H1 (cell line): ENCODE measurements around the gene USP13. TPM values are rescaled to one million over a fixed set of nuclear protein-coding genes. Genes with fewer than 3 reads are reported as not detected.

Experiments used
- CTCF ChIA-PET: fragments of 300-600 bp; sonication (Branson Sonifier 250); formaldehyde crosslinking; loops from one replicate; lab custom pipeline; 2021; ENCODE audit not compliant: partially characterized antibody; lab: Charles Lee
- POLR2A ChIA-PET: fragments of 300-600 bp; sonication (Branson Sonifier 250); formaldehyde crosslinking; loops from one replicate; lab custom pipeline; 2021; ENCODE audit warnings: inconsistent platforms; ENCODE audit not compliant: partially characterized antibody; lab: Charles Lee
- DNase-seq, 2 experiments: peaks; one replicate each; pipeline versions ENCODE4 v3.0.0 to v3.0.0-alpha.2; 2010 to 2022; ENCODE audit warnings: low spot score in 2 of 2, low read depth in 1 of 2, mixed read lengths in 1 of 2
- FAIRE-seq: peaks from 2 replicates; lab custom pipeline; 2011; peaks lifted over from hg19 to GRCh38; lab: Jason Lieb, UNC
- H2AFZ ChIP-seq: 2 replicates; pipeline ENCODE4 v1.8.1; 2012; ENCODE audit warnings: low read length, inconsistent platforms
- H2AK5ac ChIP-seq: 2 replicates; pipeline ENCODE4 v1.6.1; 2013; ENCODE audit warnings: low read depth, low read length
- H2BK120ac ChIP-seq: replicated peaks from 2 replicates; pipeline ENCODE3; 2013; ENCODE audit warnings: low read depth, low read length, inconsistent platforms
- H2BK12ac ChIP-seq: 2 replicates; pipeline ENCODE4 v1.6.1; 2013; ENCODE audit warnings: low read depth, low read length
- H2BK15ac ChIP-seq: 2 replicates; pipeline ENCODE4 v1.6.1; 2013; ENCODE audit warnings: low read length
- H2BK20ac ChIP-seq: 2 replicates; pipeline ENCODE4 v1.6.1; 2013; ENCODE audit warnings: low read length
- H2BK5ac ChIP-seq: 2 replicates; pipeline ENCODE4 v1.6.1; 2013; ENCODE audit warnings: low read depth, low read length
- H3K14ac ChIP-seq: 2 replicates; pipeline ENCODE4 v1.6.1; 2013; ENCODE audit warnings: inconsistent platforms; ENCODE audit not compliant: insufficient read length
- H3K18ac ChIP-seq: 2 replicates; pipeline ENCODE4 v1.6.1; 2013; ENCODE audit warnings: low read length; ENCODE audit errors: extremely low read depth
- H3K23ac ChIP-seq: 2 replicates; pipeline ENCODE4 v1.6.1; 2013; ENCODE audit warnings: inconsistent platforms; ENCODE audit not compliant: insufficient read length
- H3K23me2 ChIP-seq: 2 replicates; pipeline ENCODE4 v1.6.1; 2013; ENCODE audit warnings: low read depth, low read length
- H3K27ac ChIP-seq: 2 replicates; pipeline ENCODE4 v1.6.1; 2011; ENCODE audit warnings: low read depth, low read length, inconsistent platforms
- H3K27me3 ChIP-seq, 4 experiments: replicated peaks in 1 of 4; 1 replicate in 1 of 4; 2 replicates in 3 of 4; pipeline versions ENCODE4 v1.6.1 to v1.8.1; 2011 to 2013; ENCODE audit warnings: low read length in 3 of 4, mild to moderate bottlenecking in 3 of 4, inconsistent platforms in 2 of 4, mixed read lengths in 2 of 4, moderate library complexity in 1 of 4; ENCODE audit not compliant: control insufficient read depth in 3 of 4, insufficient read depth in 3 of 4; ENCODE audit errors: extremely low read depth in 1 of 4
- H3K36me3 ChIP-seq, 4 experiments: 2 replicates each; pipeline versions ENCODE4 v1.6.1 to v1.8.1; 2011 to 2013; ENCODE audit warnings: mild to moderate bottlenecking in 4 of 4, low read length in 3 of 4, moderate library complexity in 2 of 4, control low read depth in 1 of 4, inconsistent platforms in 1 of 4; ENCODE audit not compliant: insufficient read depth in 4 of 4, control insufficient read depth in 2 of 4
- H3K4ac ChIP-seq: replicated peaks from 2 replicates; pipeline ENCODE3; 2013; ENCODE audit warnings: low read length, low read depth, mixed read lengths, inconsistent platforms; ENCODE audit not compliant: insufficient read length
- H3K4me1 ChIP-seq, 4 experiments: replicated peaks in 1 of 4; 1 replicate in 1 of 4; 2 replicates in 3 of 4; pipeline versions ENCODE4 v1.6.1 to v1.8.1; 2011 to 2013; ENCODE audit warnings: low read length in 3 of 4, inconsistent platforms in 2 of 4, mixed read lengths in 1 of 4; ENCODE audit not compliant: insufficient read depth in 4 of 4, control insufficient read depth in 3 of 4
- H3K4me2 ChIP-seq, 2 experiments: 2 replicates each; pipeline versions ENCODE4 v1.6.1 to v1.8.1; 2011 to 2013; ENCODE audit warnings: low read depth in 2 of 2, low read length in 2 of 2, control low read depth in 1 of 2, inconsistent platforms in 1 of 2, mild to moderate bottlenecking in 1 of 2; ENCODE audit not compliant: insufficient read depth in 1 of 2
- H3K4me3 ChIP-seq, 4 experiments: fragments of 200-600, 300-600 bp in 1 of 4; sonication (generic), shearing (Covaris generic), sonication (Bioruptor Twin) in 1 of 4; 2 replicates each; pipeline versions ENCODE4 v1.5.1 to v1.8.1; 2011 to 2016; ENCODE audit warnings: low read length in 4 of 4, low read depth in 3 of 4, control low read depth in 2 of 4, inconsistent platforms in 2 of 4, mild to moderate bottlenecking in 2 of 4, mixed read lengths in 1 of 4, moderate library complexity in 1 of 4; ENCODE audit not compliant: insufficient read depth in 2 of 4; ENCODE audit errors: extremely low read depth in 1 of 4
- H3K56ac ChIP-seq: replicated peaks from 2 replicates; pipeline ENCODE3; 2013; ENCODE audit warnings: low read depth, mild to moderate bottlenecking, mixed read lengths, low read length, inconsistent platforms; ENCODE audit not compliant: insufficient read length
- H3K79me1 ChIP-seq: 2 replicates; pipeline ENCODE4 v1.6.1; 2013; ENCODE audit warnings: low read depth, low read length, control low read depth
- H3K79me2 ChIP-seq, 2 experiments: 2 replicates each; pipeline versions ENCODE4 v1.6.1 to v1.8.1; 2012 to 2013; ENCODE audit warnings: low read length in 2 of 2, mild to moderate bottlenecking in 2 of 2, inconsistent platforms in 1 of 2; ENCODE audit not compliant: insufficient read depth in 2 of 2, control insufficient read depth in 1 of 2
- H3K9ac ChIP-seq, 4 experiments: replicated peaks in 1 of 4; 1 replicate in 1 of 4; 2 replicates in 3 of 4; pipeline versions ENCODE4 v1.6.1 to v1.8.1; 2011 to 2013; ENCODE audit warnings: low read depth in 3 of 4, low read length in 3 of 4, control low read depth in 2 of 4, mild to moderate bottlenecking in 2 of 4, moderate library complexity in 2 of 4, inconsistent platforms in 1 of 4; ENCODE audit errors: extremely low read depth in 1 of 4
- H3K9me3 ChIP-seq, 2 experiments: 2 replicates each; pipeline versions ENCODE4 v1.6.1 to v1.8.1; 2012 to 2013; ENCODE audit warnings: mild to moderate bottlenecking in 2 of 2, moderate library complexity in 2 of 2, control low read depth in 1 of 2, inconsistent platforms in 1 of 2, low read depth in 1 of 2, low read length in 1 of 2, mixed read lengths in 1 of 2; ENCODE audit not compliant: insufficient read depth in 2 of 2
- H4K20me1 ChIP-seq, 2 experiments: replicated peaks in 1 of 2; 2 replicates each; pipeline versions ENCODE3 to v1.8.1; 2011 to 2013; ENCODE audit warnings: inconsistent platforms in 2 of 2, low read length in 2 of 2, mild to moderate bottlenecking in 1 of 2; ENCODE audit not compliant: insufficient read depth in 2 of 2, control insufficient read depth in 1 of 2
- H4K5ac ChIP-seq: 2 replicates; pipeline ENCODE4 v1.6.1; 2013; ENCODE audit warnings: low read length, low read depth, mixed read lengths, inconsistent platforms; ENCODE audit not compliant: insufficient read length
- H4K8ac ChIP-seq: 2 replicates; pipeline ENCODE4 v1.8.0; 2013; ENCODE audit warnings: mild to moderate bottlenecking, moderate library complexity, low read length, inconsistent platforms; ENCODE audit not compliant: insufficient read depth; ENCODE audit errors: extremely low read depth
- H4K91ac ChIP-seq: replicated peaks from 2 replicates; pipeline ENCODE3; 2013; ENCODE audit warnings: low read length, mixed read lengths, inconsistent platforms; ENCODE audit not compliant: insufficient read length
- ASH2L ChIP-seq: fragments of 200-600, 300-600 bp; sonication (generic); IDR thresholded peaks from one replicate; pipeline ENCODE4 v1.7.1; 2017; ENCODE audit warnings: low read length
- BACH1 ChIP-seq: IDR thresholded peaks from 2 replicates; pipeline ENCODE4 v1.6.1; 2012; ENCODE audit warnings: low read length, improper control_type of control experiment
- CBX5 ChIP-seq: fragments of 300-800, 300-1000 bp; sonication (generic); IDR thresholded peaks from 2 replicates; pipeline ENCODE4 v1.7.1; 2016; ENCODE audit warnings: antibody characterized with exemption, low read length, low read depth
- EGR1 ChIP-seq: IDR thresholded peaks from 2 replicates; pipeline ENCODE4 v1.6.1; 2011; ENCODE audit warnings: low read depth, low read length, borderline replicate concordance
- EP300 ChIP-seq, 2 experiments: IDR thresholded peaks; 1 replicate in 1 of 2; 2 replicates in 1 of 2; pipeline ENCODE4 v1.6.1; 2011 to 2012; ENCODE audit warnings: low read depth in 2 of 2, low read length in 2 of 2, mild to moderate bottlenecking in 2 of 2, borderline replicate concordance in 1 of 2, inconsistent platforms in 1 of 2, moderate library complexity in 1 of 2
- RXRA ChIP-seq: IDR thresholded peaks from 2 replicates; pipeline ENCODE4 v1.6.1; 2011; ENCODE audit warnings: low read depth, mild to moderate bottlenecking, low read length, moderate library complexity; ENCODE audit not compliant: insufficient read depth
- SIRT6 ChIP-seq: IDR thresholded peaks from one replicate; pipeline ENCODE4 v1.7.1; 2012; ENCODE audit warnings: low read length, inconsistent platforms
- SUZ12 ChIP-seq: fragments of 200-600 bp; sonication (generic); IDR thresholded peaks from 2 replicates; pipeline ENCODE4 v1.6.1; 2012; ENCODE audit warnings: mild to moderate bottlenecking, inconsistent platforms, low read length, moderate library complexity, mixed read lengths
- TAF7 ChIP-seq: optimal IDR thresholded peaks from 2 replicates; pipeline ENCODE3; 2011; ENCODE audit warnings: low read depth, mild to moderate bottlenecking, inconsistent platforms, low read length, moderate library complexity, borderline replicate concordance
- TBP ChIP-seq: IDR thresholded peaks from 2 replicates; pipeline ENCODE4 v1.6.1; 2011; ENCODE audit warnings: low read depth, low read length, improper control_type of control experiment
- ZNF274 ChIP-seq: IDR thresholded peaks from 2 replicates; pipeline ENCODE4 v1.7.0; 2012; ENCODE audit warnings: low read length, borderline replicate concordance; ENCODE audit errors: extremely low read depth
- WGBS, 2 experiments: shearing (Covaris generic) in 1 of 2; methylation state at CpG; one replicate each; pipeline versions ENCODE4 v1.1.6 to v1.1.7; 2013 to 2015; ENCODE audit warnings: low lambda C conversion rate in 2 of 2, mixed read lengths in 2 of 2, inconsistent platforms in 1 of 2, low coverage in 1 of 2, missing lambda C conversion rate in 1 of 2; ENCODE audit not compliant: insufficient replicate concordance in 2 of 2, insufficient coverage in 1 of 2, insufficient read length in 1 of 2; ENCODE audit errors: extremely low coverage in 1 of 2, missing lambda C conversion rate in 1 of 2; 5-methylcytosine and 5-hydroxymethylcytosine counted together
- polyA plus RNA-seq, 7 experiments: library from polyadenylated mRNA; depleted of rRNA in 3 of 7; stranded (reverse) in 5 of 7; unstranded in 2 of 7; fragments of >200 nt in 5 of 7; fragments of 200-250 nt in 2 of 7; gene quantifications; 1 replicate in 5 of 7; 2 replicates in 1 of 7; 4 replicates in 1 of 7; pipeline versions ENCODE4 v1.2.1 to v1.2.3, GENCODE V29; 2011 to 2013; ENCODE audit warnings: missing spikeins in 2 of 7, mixed read lengths in 2 of 7
- total RNA-seq: library from RNA; stranded (reverse); fragmentation: NEBNext Ultra II Directional; extraction: Animal tissue kit (Norgen Biotek cat#: 25700); gene quantifications from 2 replicates; pipeline ENCODE4 v1.2.1, GENCODE V29; 2021

USP13 gene
- total and polyA plus RNA-seq, 2 of the 8 experiments (the other 6 are each of a cell fraction or from before 2014, with no cell fraction given): 7.9 to 25.9 TPM

GRCh38 chr3:179733797-179734196, 81.0 kb downstream of the USP13 start:
- TF ChIP-seq TAF7: no peak
- TF ChIP-seq ASH2L: no peak
- TF ChIP-seq ZNF274: no peak
- TF ChIP-seq SUZ12: no peak
- no peak for TF ChIP-seq TBP
- TF ChIP-seq BACH1: no peak
- TF ChIP-seq RXRA: no peak
- no peak for TF ChIP-seq EP300 (IDR thresholded peaks at IDR 0.05; ENCODE audit: borderline replicate concordance in 1 of 2, low read depth in 2 of 2, low read length in 2 of 2)
- TF ChIP-seq CBX5: no peak
- no peak for TF ChIP-seq EGR1
- no peak for TF ChIP-seq SIRT6
- Histone ChIP-seq H3K27me3 (no peaks in the 10 kb centered on the region), H2BK12ac (no peak overlapping the region), H2BK15ac (no peak overlapping the region), H3K18ac (no peak overlapping the region), H2AFZ (no peak overlapping the region), H3K9ac (no peak overlapping the region), H3K14ac (no peak overlapping the region), H2BK5ac (no peak overlapping the region), H3K4ac (no peak overlapping the region), H3K56ac (no peak overlapping the region), H4K20me1 (peaks cover 0 to 1% of the 10 kb centered on the region in 2 experiments), H4K8ac (no peak overlapping the region), H2AK5ac (no peak overlapping the region), H2BK120ac (no peak overlapping the region), H3K9me3 (no peaks in the 10 kb centered on the region), H3K23ac (no peak overlapping the region), H4K5ac (no peak overlapping the region), H3K79me2 (no peaks in the 10 kb centered on the region; a peak in 1 of 4 replicates), H3K23me2 (no peaks in the 10 kb centered on the region), H3K4me3 (no peak overlapping the region), H3K79me1 (no peaks in the 10 kb centered on the region; the same call in 1 of the 2 replicates), H3K27ac (no peak overlapping the region), H3K36me3 (peaks cover 0 to 18% (median 11%) of the 10 kb centered on the region in 4 experiments; a peak in 6 of 8 replicates), H4K91ac (no peak overlapping the region), H3K4me1 (no peaks in the 10 kb centered on the region), H3K4me2 (no peak overlapping the region), H2BK20ac (no peak overlapping the region)
- no peak for DNase-seq
- POLR2A ChIA-PET: no interaction called here
- WGBS, 2 experiments: 89% methylated on average over 5 of the region's 5 CpGs; no CpG with 5 or more reads in 1 of the 2 experiments
- CTCF ChIA-PET: interaction anchor here (1.0 to 1.9 kb wide), 3 partner anchors 15 to 90 kb away, joined by 3 to 6 read pairs (median 3); no protein-coding TSS in a partner anchor
- FAIRE-seq: no peak
